Skin epidermis (tissue), 12 donors: Measurements from ENCODE around the gene ABCA9.

Experiments used
- H3K27ac ChIP-seq, 21 experiments: fragments of 200-600 bp; sonication (generic) in 11 of 21; one replicate each; pipeline ENCODE4 v1.5.0; 2020; ENCODE audit warnings: mild to moderate bottlenecking in 3 of 21, inconsistent platforms in 2 of 21, moderate library complexity in 2 of 21
- H3K4me3 ChIP-seq, 7 experiments: fragments of 200-600 bp; sonication (generic) in 2 of 7; one replicate each; pipeline ENCODE4 v1.5.0; 2020; ENCODE audit warnings: inconsistent platforms in 2 of 7, mild to moderate bottlenecking in 2 of 7, moderate library complexity in 1 of 7

ABCA9 gene

GRCh38 chr17:68924793-68925720 lies 135.7 kb downstream of the ABCA9 start:
- no peak overlapping the region for H3K27ac ChIP-seq

More at GRCh38 chr17:68924793-68925720, 135.7 kb downstream of the ABCA9 start:
- no peak overlapping the region for H3K4me3 ChIP-seq
